ENCODE data around the gene KCNG3. TPM values are rescaled to one million over a fixed set of nuclear protein-coding genes. Genes with fewer than 3 reads are reported as not detected.

KCNG3 gene
- total and polyA plus RNA-seq, 2 of the 13 experiments (the other 11 are each of a cell fraction or from before 2014, with no cell fraction given): 2.8 to 4.8 TPM

- TF ChIP-seq ZFP37 (CRISPR knock-in tag; IDR thresholded peaks at IDR 0.05; ENCODE audit: borderline replicate concordance) (no peak), ARID4A (CRISPR knock-in tag; IDR thresholded peaks at IDR 0.05; ENCODE audit: borderline replicate concordance) (peak; percentile 68; the same call in 1 of the 2 replicates), SP140L (CRISPR knock-in tag; IDR thresholded peaks at IDR 0.05; ENCODE audit: borderline replicate concordance) (no peak), ELF3 (CRISPR knock-in tag; IDR thresholded peaks at IDR 0.05) (peak; percentile 56; the same call in 1 of the 2 replicates), ZBTB25 (CRISPR knock-in tag; IDR thresholded peaks at IDR 0.05) (0 out of 2 replicates have a peak, but pooled peaks have one; percentile 32), MEF2D (CRISPR knock-in tag; IDR thresholded peaks at IDR 0.05) (0 out of 2 replicates have a peak, but pooled peaks have one; percentile 27), MAZ (IDR thresholded peaks at IDR 0.05; ENCODE audit: borderline replicate concordance, low read depth, low read length) (0 out of 2 replicates have a peak, but pooled peaks have one; percentile 32), MAZ (CRISPR knock-in tag; IDR thresholded peaks at IDR 0.05; ENCODE audit: low read depth) (0 out of 2 replicates have a peak, but pooled peaks have one; percentile 34), UBTF (CRISPR knock-in tag; IDR thresholded peaks at IDR 0.05) (peak; percentile 50; the same call in 1 of the 2 replicates), JUND (CRISPR knock-in tag; IDR thresholded peaks at IDR 0.05) (peak; percentile 62; the same call in 1 of the 2 replicates), ZNF703 (CRISPR knock-in tag; IDR thresholded peaks at IDR 0.05; ENCODE audit: borderline replicate concordance) (no peak), ZBED4 (CRISPR knock-in tag; IDR thresholded peaks at IDR 0.05; ENCODE audit: borderline replicate concordance) (no peak; the same call in 1 of the 2 replicates), ZSCAN22 (CRISPR knock-in tag; IDR thresholded peaks at IDR 0.05) (no peak), NAIF1 (CRISPR knock-in tag; IDR thresholded peaks at IDR 0.05; ENCODE audit: borderline replicate concordance) (peak; percentile 29; the same call in 1 of the 2 replicates), SETDB1 (CRISPR knock-in tag; IDR thresholded peaks at IDR 0.05; ENCODE audit: borderline replicate concordance) (no peak)
Measured at GRCh38 chr2:42504364-42505230, 10.8 kb upstream of the KCNG3 start (continued).
